SK-N-MC (cell line): ENCODE measurements around the gene PITPNC1.

ENCODE experiments used
- EZH2 ChIP-seq: fragments of 200-600 bp; sonication (generic); IDR thresholded peaks from one replicate; pipeline ENCODE4 v1.6.1; 2017; ENCODE audit warnings: antibody characterized with exemption
- FOXP2 ChIP-seq: optimal IDR thresholded peaks from 2 replicates; pipeline ENCODE3; 2011; ENCODE audit warnings: mild to moderate bottlenecking, moderate library complexity; ENCODE audit not compliant: insufficient read depth; ENCODE audit errors: extremely low read length, control extremely low read depth
- POLR2AphosphoS5 ChIP-seq: IDR thresholded peaks from 2 replicates; pipeline ENCODE4 v1.6.1; 2012; ENCODE audit warnings: mild to moderate bottlenecking, low read depth, low read length, borderline replicate concordance

- no peak for TF ChIP-seq POLR2AphosphoS5
- no peak for TF ChIP-seq EZH2
- TF ChIP-seq FOXP2 = no peak
Measured at GRCh38 chr17:67588326-67588725, 211.2 kb downstream of the PITPNC1 start.
